Fibroblast of mammary gland (primary cell): ENCODE measurements around the gene PSD4.
A peak's percentile ranks its signal among the peaks of the same experiment; 100 is the strongest.

Source experiments
- DNase-seq: peaks from one replicate; pipeline ENCODE4 v3.0.0-alpha.2; 2010; ENCODE audit warnings: low read depth
- H3K4me3 ChIP-seq: 2 replicates; pipeline ENCODE4 v1.5.1; 2011; ENCODE audit warnings: low read depth, mild to moderate bottlenecking, low read length, moderate library complexity; ENCODE audit not compliant: control insufficient read depth
- TF ChIP-seq, protein P1 (sequence below): conservative IDR thresholded peaks from 2 replicates; pipeline ENCODE4 v1.5.1; 2011; ENCODE audit warnings: low read depth, low read length, inconsistent platforms; ENCODE audit not compliant: control insufficient read depth, insufficient read depth

PSD4 gene

DNA sequence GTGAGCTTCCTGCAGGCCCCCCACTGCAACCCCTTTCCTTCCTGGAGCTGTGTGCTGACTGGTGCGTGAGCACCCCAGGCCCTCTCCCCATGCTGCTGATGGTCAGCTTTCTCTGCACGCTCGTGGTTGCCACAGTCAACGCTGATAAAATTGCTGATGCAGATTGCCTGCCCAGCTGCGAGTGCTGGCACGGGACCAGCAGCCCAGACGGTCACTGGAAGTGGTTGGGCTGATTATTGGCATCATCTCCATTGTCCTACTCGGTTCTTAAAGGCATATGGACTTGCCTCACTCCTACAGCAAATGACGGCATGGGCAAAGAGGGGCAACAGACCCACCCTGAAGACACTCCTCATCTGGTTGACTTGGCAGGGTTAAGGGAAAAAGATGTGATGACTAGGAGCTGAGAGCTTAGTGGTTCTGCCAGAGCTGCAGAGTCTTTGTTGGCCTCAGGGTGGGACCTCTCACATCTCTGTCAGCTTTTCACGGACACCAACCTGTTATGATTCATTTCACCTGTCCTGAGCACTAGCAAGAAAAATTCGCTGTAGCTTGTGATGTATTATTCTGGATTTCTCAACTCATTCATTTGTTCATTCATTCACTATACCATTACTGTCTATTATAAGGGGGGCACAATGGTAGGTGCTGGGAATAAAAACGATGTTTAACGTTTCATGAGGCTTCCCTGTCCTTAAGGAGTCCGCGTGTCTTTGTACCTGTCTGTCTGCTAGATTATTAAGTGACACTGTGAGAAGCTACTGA, 66.6 kb downstream of the PSD4 start:
- no peak overlapping the region for H3K4me3 ChIP-seq
- TF ChIP-seq, protein P1, sequence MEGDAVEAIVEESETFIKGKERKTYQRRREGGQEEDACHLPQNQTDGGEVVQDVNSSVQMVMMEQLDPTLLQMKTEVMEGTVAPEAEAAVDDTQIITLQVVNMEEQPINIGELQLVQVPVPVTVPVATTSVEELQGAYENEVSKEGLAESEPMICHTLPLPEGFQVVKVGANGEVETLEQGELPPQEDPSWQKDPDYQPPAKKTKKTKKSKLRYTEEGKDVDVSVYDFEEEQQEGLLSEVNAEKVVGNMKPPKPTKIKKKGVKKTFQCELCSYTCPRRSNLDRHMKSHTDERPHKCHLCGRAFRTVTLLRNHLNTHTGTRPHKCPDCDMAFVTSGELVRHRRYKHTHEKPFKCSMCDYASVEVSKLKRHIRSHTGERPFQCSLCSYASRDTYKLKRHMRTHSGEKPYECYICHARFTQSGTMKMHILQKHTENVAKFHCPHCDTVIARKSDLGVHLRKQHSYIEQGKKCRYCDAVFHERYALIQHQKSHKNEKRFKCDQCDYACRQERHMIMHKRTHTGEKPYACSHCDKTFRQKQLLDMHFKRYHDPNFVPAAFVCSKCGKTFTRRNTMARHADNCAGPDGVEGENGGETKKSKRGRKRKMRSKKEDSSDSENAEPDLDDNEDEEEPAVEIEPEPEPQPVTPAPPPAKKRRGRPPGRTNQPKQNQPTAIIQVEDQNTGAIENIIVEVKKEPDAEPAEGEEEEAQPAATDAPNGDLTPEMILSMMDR = no peak
- DNase-seq = peak; percentile 99

GRCh38 chr2:113240915-113241911, 67.4 kb downstream of the PSD4 start:
- H3K4me3 ChIP-seq = no peak overlapping the region

GRCh38 chr2:113242327-113242726, 68.6 kb downstream of the PSD4 start:
- TF ChIP-seq, protein P1 = no peak
- H3K4me3 ChIP-seq = no peak overlapping the region
- no peak for DNase-seq

More at GRCh38 chr2:113240915-113241911, 67.4 kb downstream of the PSD4 start:
- TF ChIP-seq, protein P1 = no peak
- peak; percentile 100 for DNase-seq

- H3K4me3 ChIP-seq = no peak overlapping the region
- DNase-seq = no peak
- TF ChIP-seq, protein P1 = no peak
Measured at GRCh38 chr2:113245276-113245711, 71.5 kb downstream of the PSD4 start.

DNA sequence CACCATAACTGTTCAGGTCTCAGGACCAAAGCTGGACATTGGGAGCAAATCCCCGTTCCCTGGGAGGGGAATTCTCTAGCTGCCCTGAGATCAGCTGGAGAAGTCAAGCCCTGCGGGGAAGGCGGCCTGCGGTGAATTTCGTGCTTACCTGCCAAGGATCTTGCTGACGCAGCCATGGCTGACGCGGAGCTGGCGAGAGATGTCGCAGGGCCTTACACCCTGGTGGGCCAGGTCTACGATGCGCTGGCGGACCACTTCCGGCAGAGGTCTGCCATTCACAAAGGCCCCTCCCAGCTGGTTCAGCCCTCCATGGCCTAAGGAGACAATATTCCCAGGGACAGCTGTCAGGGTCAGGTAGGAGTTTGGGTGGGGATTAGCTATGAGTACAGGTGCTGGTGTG, 72.8 kb downstream of the PSD4 start:
- no peak overlapping the region for H3K4me3 ChIP-seq
- TF ChIP-seq, protein P1 = no peak
- no peak for DNase-seq

DNA sequence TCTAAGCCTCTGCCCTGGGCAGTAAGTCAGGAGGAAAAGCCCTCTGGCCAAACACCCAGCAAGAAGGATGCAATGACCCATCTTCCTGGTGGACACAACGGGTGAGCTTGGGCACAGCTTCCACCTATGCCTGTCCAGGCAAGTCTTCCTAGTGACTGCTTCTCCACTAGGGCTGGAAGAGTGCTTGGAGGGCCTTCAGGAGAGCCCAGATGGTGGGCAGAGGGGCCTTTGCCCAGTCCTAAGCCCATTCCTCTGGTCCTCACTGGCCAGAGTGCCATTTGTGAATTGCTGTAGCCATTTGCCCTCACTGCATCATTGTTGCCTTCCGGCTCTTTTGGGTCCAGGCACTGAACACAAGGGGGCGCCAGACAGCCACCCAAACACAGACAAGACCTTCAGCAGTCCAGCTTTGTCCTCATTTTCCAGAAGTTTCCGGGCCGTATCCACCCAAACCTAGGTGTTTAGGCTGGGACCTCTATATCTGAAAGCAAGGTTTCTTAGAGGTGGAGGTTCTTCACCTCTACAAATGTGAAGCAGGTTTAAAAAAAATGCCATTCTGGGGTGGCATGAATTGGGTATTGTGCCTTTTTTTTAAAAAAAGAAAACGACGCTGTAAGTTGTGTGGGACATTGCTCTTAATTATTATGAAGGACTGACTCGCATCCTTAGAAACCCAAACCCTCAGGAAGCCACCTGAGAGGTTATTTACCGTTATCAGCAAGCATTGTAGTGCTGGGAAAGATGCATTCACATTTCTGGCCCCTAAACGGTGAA, 75.4 kb downstream of the PSD4 start:
- no peak overlapping the region for H3K4me3 ChIP-seq
- TF ChIP-seq, protein P1 = peak; percentile 94
- DNase-seq = peak; percentile 79
